Effector memory CD4-positive, alpha-beta T cell (primary cell): ENCODE data around the gene ENDOU.

Experiments
- DNase-seq, 3 donors: peaks; one replicate each; pipeline ENCODE4 v3.0.0-alpha.2; 2020
- H3K27ac ChIP-seq: 2 replicates; pipeline ENCODE4 v1.7.0; 2013; ENCODE audit warnings: mild to moderate bottlenecking, low read length, moderate library complexity; ENCODE audit not compliant: insufficient read depth, poor library complexity, severe bottlenecking
- H3K27me3 ChIP-seq: replicated peaks from 2 replicates; pipeline ENCODE4 v1.7.0; 2013; ENCODE audit warnings: mild to moderate bottlenecking, low read length; ENCODE audit not compliant: insufficient read depth, control insufficient read depth, poor library complexity, severe bottlenecking
- H3K36me3 ChIP-seq: 2 replicates; pipeline ENCODE4 v1.7.0; 2013; ENCODE audit warnings: mild to moderate bottlenecking, low read length, moderate library complexity; ENCODE audit not compliant: control insufficient read depth, insufficient read depth
- H3K4me1 ChIP-seq: 2 replicates; pipeline ENCODE4 v1.7.0; 2013; ENCODE audit warnings: low read length, mild to moderate bottlenecking; ENCODE audit not compliant: control insufficient read depth, insufficient read depth, poor library complexity, severe bottlenecking
- H3K4me3 ChIP-seq: 2 replicates; pipeline ENCODE4 v1.7.0; 2013; ENCODE audit warnings: low read length, low read depth, mild to moderate bottlenecking; ENCODE audit not compliant: insufficient read depth, poor library complexity, severe bottlenecking
- H3K9me3 ChIP-seq: 2 replicates; pipeline ENCODE4 v1.7.0; 2013; ENCODE audit warnings: mild to moderate bottlenecking, low read length, moderate library complexity; ENCODE audit not compliant: control insufficient read depth

Gene ENDOU

GRCh38 chr12:47748899-47749298, 23.6 kb upstream of the ENDOU start:
- H3K9me3 ChIP-seq, result no peaks in the 10 kb centered on the region
- no peak overlapping the region for H3K27ac ChIP-seq
- no peaks in the 10 kb centered on the region for H3K36me3 ChIP-seq
- H3K27me3 ChIP-seq, result no peaks in the 10 kb centered on the region
- H3K4me3 ChIP-seq, result no peak overlapping the region
- H3K4me1 ChIP-seq, result no peaks in the 10 kb centered on the region
- DNase-seq, result no peak

- Histone ChIP-seq H3K27ac (no peak overlapping the region), H3K27me3 (no peaks in the 10 kb centered on the region), H3K36me3 (no peaks in the 10 kb centered on the region), H3K4me1 (no peaks in the 10 kb centered on the region), H3K9me3 (no peaks in the 10 kb centered on the region), H3K4me3 (no peak overlapping the region)
- no peak for DNase-seq
These were observed 23.2 kb upstream of the ENDOU start for GRCh38 chr12:47748507-47748828.

- Histone ChIP-seq H3K27ac (no peak overlapping the region), H3K4me3 (no peak overlapping the region), H3K27me3 (no peaks in the 10 kb centered on the region), H3K4me1 (no peaks in the 10 kb centered on the region), H3K9me3 (no peaks in the 10 kb centered on the region), H3K36me3 (no peaks in the 10 kb centered on the region)
- DNase-seq, result no peak
These were observed 22.6 kb upstream of the ENDOU start for GRCh38 chr12:47747596-47748506.

GRCh38 chr12:47747126-47747525, 21.8 kb upstream of the ENDOU start:
- Histone ChIP-seq H3K4me1 (no peaks in the 10 kb centered on the region), H3K9me3 (no peaks in the 10 kb centered on the region), H3K27me3 (no peaks in the 10 kb centered on the region), H3K36me3 (no peaks in the 10 kb centered on the region), H3K4me3 (no peak overlapping the region), H3K27ac (no peak overlapping the region)
- DNase-seq, result no peak

- H3K27me3 ChIP-seq, result no peaks in the 10 kb centered on the region
- no peak overlapping the region for H3K4me3 ChIP-seq
- DNase-seq, result no peak
- no peaks in the 10 kb centered on the region for H3K36me3 ChIP-seq
- no peaks in the 10 kb centered on the region for H3K9me3 ChIP-seq
- H3K4me1 ChIP-seq, result peaks cover 6% of the 10 kb centered on the region
- no peak overlapping the region for H3K27ac ChIP-seq
These were observed 21.2 kb upstream of the ENDOU start for GRCh38 chr12:47746523-47746922.

- Histone ChIP-seq H3K36me3 (no peaks in the 10 kb centered on the region), H3K4me1 (peaks cover 10% of the 10 kb centered on the region), H3K9me3 (no peaks in the 10 kb centered on the region), H3K4me3 (no peak overlapping the region), H3K27ac (no peak overlapping the region), H3K27me3 (no peaks in the 10 kb centered on the region)
- DNase-seq, result no peak
These were observed 20.8 kb upstream of the ENDOU start for GRCh38 chr12:47746073-47746472.

GRCh38 chr12:47745485-47746041, 20.3 kb upstream of the ENDOU start:
- no peaks in the 10 kb centered on the region for H3K27me3 ChIP-seq
- no peak for DNase-seq
- H3K9me3 ChIP-seq, result no peaks in the 10 kb centered on the region
- H3K27ac ChIP-seq, result no peak overlapping the region
- H3K4me3 ChIP-seq, result no peak overlapping the region
- H3K4me1 ChIP-seq, result peaks cover 15% of the 10 kb centered on the region
- no peaks in the 10 kb centered on the region for H3K36me3 ChIP-seq

GRCh38 chr12:47744778-47745436, 19.6 kb upstream of the ENDOU start:
- no peaks in the 10 kb centered on the region for H3K36me3 ChIP-seq
- H3K27ac ChIP-seq, result no peak overlapping the region
- H3K4me1 ChIP-seq, result peaks cover 19% of the 10 kb centered on the region
- no peaks in the 10 kb centered on the region for H3K9me3 ChIP-seq
- H3K27me3 ChIP-seq, result no peaks in the 10 kb centered on the region
- no peak for DNase-seq
- H3K4me3 ChIP-seq, result no peak overlapping the region

- Histone ChIP-seq H3K27me3 (no peaks in the 10 kb centered on the region), H3K4me3 (no peak overlapping the region), H3K36me3 (no peaks in the 10 kb centered on the region), H3K9me3 (no peaks in the 10 kb centered on the region), H3K4me1 (peaks cover 19% of the 10 kb centered on the region), H3K27ac (no peak overlapping the region)
- peak; percentile 31 to 35 (median 33) for DNase-seq
These were observed 18.8 kb upstream of the ENDOU start for GRCh38 chr12:47744005-47744651.
